ENCODE results near the gene CLEC2B.

GRCh38 chr12:9811621-9812020, 57.5 kb downstream of the CLEC2B start:
- TF ChIP-seq CTCF (IDR thresholded peaks at IDR 0.05; ENCODE audit: borderline replicate concordance, extremely low read depth, low read length, poor library complexity, severe bottlenecking) (no peak), EZH2 (IDR thresholded peaks at IDR 0.05; ENCODE audit: borderline replicate concordance, low read depth, low read length, severe bottlenecking) (no peak)
